Lower leg skin (tissue), 4 donors: ENCODE data around the gene GIGYF2. TPM values are rescaled to one million over a fixed set of nuclear protein-coding genes. Genes with fewer than 3 reads are reported as not detected.

ENCODE experiments used
- DNase-seq, 2 donors: peaks; one replicate each; pipeline ENCODE4 v3.0.0-alpha.2; 2019; ENCODE audit warnings: low spot score in 2 of 2
- H3K4me3 ChIP-seq: fragments of 200-600 bp; sonication (generic); 2 replicates; pipeline ENCODE4 v1.5.1; 2017; ENCODE audit warnings: mild to moderate bottlenecking, low read depth; ENCODE audit not compliant: poor library complexity, severe bottlenecking
- CTCF ChIP-seq, 3 donors: fragments of 450-650 bp; IDR thresholded peaks; one replicate each; pipeline ENCODE4 v1.5.1; 2016; ENCODE audit warnings: antibody characterized with exemption in 3 of 3, mild to moderate bottlenecking in 3 of 3, moderate library complexity in 2 of 3
- POLR2A ChIP-seq, 2 donors: fragments of 450-650 bp; IDR thresholded peaks; one replicate each; pipeline ENCODE4 v1.6.1; 2016 to 2017; ENCODE audit warnings: antibody characterized with exemption in 2 of 2, mild to moderate bottlenecking in 1 of 2, moderate library complexity in 1 of 2
- WGBS, 2 donors: methylation state at CpG; one replicate each; pipeline ENCODE4 v1.1.5; 2018; 5-methylcytosine and 5-hydroxymethylcytosine counted together
- intact Hi-C: fragments of 100-400 bp; cut with DNase I; formaldehyde crosslinking; loops from one replicate; pipeline ENCODE4 v1.15.0; 2023; ENCODE audit warnings: low total_unique reads
- total RNA-seq, 4 donors: library from RNA; depleted of rRNA; stranded (reverse); fragments of >200 nt; gene quantifications; one replicate each; pipeline ENCODE4 v1.1.0, GENCODE V29; 2016

The GIGYF2 gene
- total RNA-seq, 4 donors from 2014 or later, result 57.7 to 78.4 (median 72.5) TPM

DNA sequence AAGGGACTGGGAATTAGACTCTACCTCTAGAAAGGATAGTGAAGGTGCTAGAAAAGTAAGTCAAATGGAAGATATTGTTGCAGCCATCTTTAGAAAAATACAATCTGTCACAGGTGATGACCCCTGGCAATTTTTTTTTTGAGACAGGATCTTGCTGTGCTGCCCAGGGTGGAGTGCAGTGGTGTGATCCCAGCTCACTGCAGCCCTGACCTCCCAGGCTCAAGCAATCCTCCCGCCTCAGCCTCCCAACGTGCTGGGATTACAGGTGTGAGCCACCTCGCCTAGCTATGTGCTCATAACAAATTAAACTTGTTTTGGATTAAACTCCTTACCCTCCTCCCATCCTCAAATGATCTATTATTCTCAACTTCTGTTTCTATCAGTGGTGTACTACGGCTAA is 3.8 kb upstream of the GIGYF2 start:
- TF ChIP-seq POLR2A (IDR thresholded peaks at IDR 0.05) (no peak), CTCF (IDR thresholded peaks at IDR 0.05) (no peak)
- 90 to 91% methylated on average over 4 of the region's 4 CpGs for WGBS, 2 donors
- DNase-seq, result peak in 1 of 2 donors; percentile 28
- no peak overlapping the region for H3K4me3 ChIP-seq
- intact Hi-C loops, result no loop called here

GRCh38 chr2:232696609-232697058 is 497 bp upstream of the GIGYF2 start:
- H3K4me3 ChIP-seq, result no peak overlapping the region
- TF ChIP-seq CTCF (IDR thresholded peaks at IDR 0.05) (no peak), POLR2A (IDR thresholded peaks at IDR 0.05) (no peak)
- 32 to 33% methylated on average over 9 to 10 of the region's 10 CpGs for WGBS, 2 donors
- DNase-seq, result no peak
- intact Hi-C loops, result no loop called here

DNA sequence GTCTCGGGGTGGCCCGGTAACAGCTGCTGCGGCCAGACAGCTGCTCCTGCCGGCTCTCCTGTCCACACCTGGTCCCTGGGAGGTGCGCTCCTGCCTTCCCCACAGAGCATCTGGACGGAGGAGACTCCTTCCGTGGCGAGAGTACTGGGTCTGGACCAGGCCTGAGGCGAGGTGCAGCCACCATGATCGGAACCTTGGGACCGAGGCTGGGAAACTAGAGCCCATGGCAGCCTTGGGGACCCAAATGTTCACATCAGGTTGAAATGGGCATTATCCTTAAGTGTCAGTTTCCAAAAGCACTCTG is 628 bp downstream of the GIGYF2 start:
- whole genome bisulfite sequencing, 2 donors, result 0 to 1% methylated on average over 8 to 9 of the region's 11 CpGs
- DNase-seq, result no peak
- TF ChIP-seq CTCF (IDR thresholded peaks at IDR 0.05) (no peak), POLR2A (IDR thresholded peaks at IDR 0.05) (no peak)
- intact Hi-C loops, result no loop called here
- peak overlapping the region; percentile 95 for H3K4me3 ChIP-seq

DNA sequence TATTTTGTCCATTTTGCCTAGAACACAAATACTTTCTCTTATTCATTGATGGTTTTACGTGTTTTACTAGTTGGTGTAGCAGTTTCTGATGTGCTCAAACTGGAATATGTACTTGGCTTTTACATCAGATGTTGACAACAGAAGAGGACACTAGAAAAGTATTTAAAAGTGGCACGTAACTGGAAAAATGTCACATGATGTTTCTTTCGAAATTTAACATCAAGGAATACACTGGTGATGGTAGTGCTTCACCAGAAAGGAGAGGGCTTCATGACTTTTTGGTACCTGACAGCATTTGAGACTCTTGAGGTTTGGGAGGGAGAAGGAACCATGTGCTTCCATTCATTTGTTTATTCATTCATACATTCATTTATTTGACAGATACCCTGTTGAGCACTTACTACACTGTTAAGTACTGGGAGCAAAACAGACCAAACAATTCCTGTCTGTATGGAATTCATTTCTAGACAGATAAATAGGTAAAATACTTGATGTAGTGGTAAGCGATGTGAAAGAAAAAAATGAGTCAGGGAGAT is 1.5 kb downstream of the GIGYF2 start:
- no peak overlapping the region for H3K4me3 ChIP-seq
- no peak for DNase-seq
- TF ChIP-seq POLR2A (IDR thresholded peaks at IDR 0.05) (no peak), CTCF (IDR thresholded peaks at IDR 0.05) (no peak)
- WGBS, 2 donors, result 39 to 45% methylated on average over 4 of the region's 4 CpGs
- intact Hi-C loops, result no loop called here

GRCh38 chr2:232699110-232699509 is 2.0 kb downstream of the GIGYF2 start:
- intact Hi-C loops, result no loop called here
- no peak for DNase-seq
- WGBS, 2 donors, result 58 to 81% methylated on average over 2 of the region's 2 CpGs
- H3K4me3 ChIP-seq, result no peak overlapping the region
- TF ChIP-seq POLR2A (IDR thresholded peaks at IDR 0.05), result no peak
- TF ChIP-seq CTCF (IDR thresholded peaks at IDR 0.05), result no peak

DNA sequence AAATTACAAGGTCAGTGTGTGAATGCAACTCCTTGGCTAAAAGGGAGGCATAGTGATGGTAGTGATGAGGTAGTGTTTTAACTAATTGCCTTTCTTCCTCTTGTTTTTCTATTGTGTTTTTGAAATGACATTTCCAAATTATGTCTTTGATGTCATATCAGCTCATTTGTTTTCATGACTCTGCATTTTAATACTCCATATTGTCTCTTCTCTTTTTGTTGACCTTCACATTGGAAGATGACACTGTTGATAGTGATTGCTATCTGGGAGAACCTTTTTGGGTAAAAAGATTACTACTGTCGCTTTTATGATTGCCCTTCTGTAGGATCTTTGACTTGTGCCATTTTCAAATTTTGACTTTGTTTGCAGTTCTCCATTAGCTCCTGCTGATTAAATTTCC is 3.0 kb downstream of the GIGYF2 start:
- no peak for TF ChIP-seq POLR2A (IDR thresholded peaks at IDR 0.05)
- TF ChIP-seq CTCF (IDR thresholded peaks at IDR 0.05), result no peak
- intact Hi-C loops, result no loop called here
- WGBS, 2 donors, result 91% methylated on average over 1 of the region's 1 CpG
- no peak for DNase-seq
- H3K4me3 ChIP-seq, result no peak overlapping the region
